Right lobe of liver (tissue), 4 donors: Measurements from ENCODE around the gene SLC25A42.

Source experiments
- POLR2A ChIP-seq: fragments of 450-650 bp; IDR thresholded peaks from one replicate; pipeline ENCODE4 v1.6.1; 2017; ENCODE audit warnings: antibody characterized with exemption, mild to moderate bottlenecking
- TF ChIP-seq, protein P1 (sequence below), 4 donors: fragments of 200-600 bp in 3 of 4; fragments of 450-650 bp in 1 of 4; IDR thresholded peaks; one replicate each; pipeline versions ENCODE4 v1.5.1 to v1.8.0; 2016 to 2022; ENCODE audit warnings: antibody characterized with exemption in 4 of 4, mild to moderate bottlenecking in 2 of 4
- donor health status: DM: no; HTN: no; CAD: no.
- donor health status: DM: no; HTN: no; CAD: no.
- donor health status: DM: no; HTN: yes; CAD: no.

DNA sequence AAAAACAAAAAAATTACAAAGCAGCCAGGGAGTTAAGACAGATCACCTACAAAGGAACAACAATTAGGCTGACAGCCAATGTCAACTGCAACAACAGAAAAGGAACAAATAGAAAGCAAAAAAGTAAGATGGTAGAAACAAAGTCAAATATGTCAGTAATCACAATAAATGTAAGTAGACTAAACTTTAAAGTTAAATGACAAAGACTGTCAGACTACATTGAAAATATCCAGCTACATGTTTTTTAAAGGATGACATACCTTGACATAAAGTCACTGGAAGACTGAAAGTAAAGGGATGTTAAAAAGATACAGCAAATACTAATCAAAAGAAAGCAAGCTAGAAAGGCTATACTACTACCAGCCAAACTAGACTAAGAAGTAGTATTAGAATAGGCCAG, 59.6 kb downstream of the SLC25A42 start:
- TF ChIP-seq, protein P1, sequence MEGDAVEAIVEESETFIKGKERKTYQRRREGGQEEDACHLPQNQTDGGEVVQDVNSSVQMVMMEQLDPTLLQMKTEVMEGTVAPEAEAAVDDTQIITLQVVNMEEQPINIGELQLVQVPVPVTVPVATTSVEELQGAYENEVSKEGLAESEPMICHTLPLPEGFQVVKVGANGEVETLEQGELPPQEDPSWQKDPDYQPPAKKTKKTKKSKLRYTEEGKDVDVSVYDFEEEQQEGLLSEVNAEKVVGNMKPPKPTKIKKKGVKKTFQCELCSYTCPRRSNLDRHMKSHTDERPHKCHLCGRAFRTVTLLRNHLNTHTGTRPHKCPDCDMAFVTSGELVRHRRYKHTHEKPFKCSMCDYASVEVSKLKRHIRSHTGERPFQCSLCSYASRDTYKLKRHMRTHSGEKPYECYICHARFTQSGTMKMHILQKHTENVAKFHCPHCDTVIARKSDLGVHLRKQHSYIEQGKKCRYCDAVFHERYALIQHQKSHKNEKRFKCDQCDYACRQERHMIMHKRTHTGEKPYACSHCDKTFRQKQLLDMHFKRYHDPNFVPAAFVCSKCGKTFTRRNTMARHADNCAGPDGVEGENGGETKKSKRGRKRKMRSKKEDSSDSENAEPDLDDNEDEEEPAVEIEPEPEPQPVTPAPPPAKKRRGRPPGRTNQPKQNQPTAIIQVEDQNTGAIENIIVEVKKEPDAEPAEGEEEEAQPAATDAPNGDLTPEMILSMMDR (IDR thresholded peaks at IDR 0.05) = no peak
- TF ChIP-seq POLR2A = no peak
